ENCODE results near the gene ZFYVE28. TPM values are rescaled to one million over a fixed set of nuclear protein-coding genes. Genes with fewer than 3 reads are reported as not detected.
"Not testable (repeated sequence)": the region's sequence is repeated elsewhere in the genome, so short reads cannot be mapped to it uniquely, and the experiment has no call there.

ZFYVE28 gene
- total RNA-seq, 1 donor from 2014 or later: 5.9 TPM

GRCh38 chr4:2436301-2436700, 17.9 kb upstream of the ZFYVE28 start:
- Mint-ChIP-seq H3K27me3 (no peaks in the 10 kb centered on the region), H3K4me1 (no peaks in the 10 kb centered on the region), H3K36me3 (ENCODE audit: low read depth) (no peaks in the 10 kb centered on the region), H3K9me3 (no peaks in the 10 kb centered on the region), H3K27ac (no peak overlapping the region), H3K4me3 (no peak overlapping the region)
- POLR2A ChIA-PET: interaction anchor here (0.5 to 1.1 kb wide), 2 partner anchors 17 to 173 kb away, joined by 3 to 4 read pairs; no protein-coding TSS in a partner anchor
- TF ChIP-seq CTCF (IDR thresholded peaks at IDR 0.05): no peak
- ATAC-seq (ENCODE audit: low read depth): no peak
- CTCF ChIA-PET: no interaction called here
- DNase-seq: no peak
- intact Hi-C loops (cut with micrococcal nuclease): no loop called here

- H3K9me3 Mint-ChIP-seq: no peaks in the 10 kb centered on the region
- no peak overlapping the region for H3K27ac Mint-ChIP-seq
- H3K4me1 Mint-ChIP-seq: no peaks in the 10 kb centered on the region
- no peaks in the 10 kb centered on the region for H3K27me3 Mint-ChIP-seq
- ATAC-seq (ENCODE audit: low read depth): no peak
- TF ChIP-seq CTCF (IDR thresholded peaks at IDR 0.05): no peak
- no peak overlapping the region for H3K4me3 Mint-ChIP-seq
- POLR2A ChIA-PET: no interaction called here
- CTCF ChIA-PET: no interaction called here
- H3K36me3 Mint-ChIP-seq (ENCODE audit: low read depth): no peaks in the 10 kb centered on the region
- intact Hi-C loops (cut with micrococcal nuclease): no loop called here
- DNase-seq: no peak
These were observed 16.0 kb upstream of the ZFYVE28 start for GRCh38 chr4:2434420-2434819.

- CTCF ChIA-PET: no interaction called here
- no peaks in the 10 kb centered on the region for H3K36me3 Mint-ChIP-seq (ENCODE audit: low read depth)
- POLR2A ChIA-PET: no interaction called here
- peaks cover 3% of the 10 kb centered on the region for H3K27me3 Mint-ChIP-seq
- intact Hi-C loops (cut with micrococcal nuclease): no loop called here
- H3K27ac Mint-ChIP-seq: no peak overlapping the region
- no peaks in the 10 kb centered on the region for H3K4me1 Mint-ChIP-seq
- no peaks in the 10 kb centered on the region for H3K9me3 Mint-ChIP-seq
- ATAC-seq (ENCODE audit: low read depth) (no peak), DNase-seq (no peak)
- TF ChIP-seq CTCF (IDR thresholded peaks at IDR 0.05): no peak
- H3K4me3 Mint-ChIP-seq: no peak overlapping the region
These were observed 15.3 kb upstream of the ZFYVE28 start for GRCh38 chr4:2433609-2434350.

GRCh38 chr4:2432991-2433530, 14.6 kb upstream of the ZFYVE28 start:
- H3K9me3 Mint-ChIP-seq: no peaks in the 10 kb centered on the region
- ATAC-seq (ENCODE audit: low read depth) (no peak), DNase-seq (no peak)
- CTCF ChIA-PET: no interaction called here
- POLR2A ChIA-PET: no interaction called here
- no peaks in the 10 kb centered on the region for H3K4me1 Mint-ChIP-seq
- no peak overlapping the region for H3K4me3 Mint-ChIP-seq
- H3K27me3 Mint-ChIP-seq: peaks cover 3% of the 10 kb centered on the region
- no peak overlapping the region for H3K27ac Mint-ChIP-seq
- no peak for TF ChIP-seq CTCF (IDR thresholded peaks at IDR 0.05)
- intact Hi-C loops (cut with micrococcal nuclease): no loop called here
- no peaks in the 10 kb centered on the region for H3K36me3 Mint-ChIP-seq (ENCODE audit: low read depth)

- Mint-ChIP-seq H3K27me3 (peaks cover 3% of the 10 kb centered on the region), H3K4me1 (no peaks in the 10 kb centered on the region), H3K36me3 (ENCODE audit: low read depth) (no peaks in the 10 kb centered on the region), H3K27ac (no peak overlapping the region), H3K4me3 (no peak overlapping the region), H3K9me3 (no peaks in the 10 kb centered on the region)
- CTCF ChIA-PET: no interaction called here
- POLR2A ChIA-PET: interaction anchor here (0.6 kb wide), 1 partner anchor 99 kb away, joined by 5 read pairs; no protein-coding TSS in a partner anchor
- intact Hi-C loops (cut with micrococcal nuclease): no loop called here
- DNase-seq (no peak), ATAC-seq (ENCODE audit: low read depth) (no peak)
- no peak for TF ChIP-seq CTCF (IDR thresholded peaks at IDR 0.05)
These were observed 13.6 kb upstream of the ZFYVE28 start for GRCh38 chr4:2432004-2432403.

GRCh38 chr4:2429945-2430757, 11.7 kb upstream of the ZFYVE28 start:
- intact Hi-C loops (cut with micrococcal nuclease); H3K4me1 Mint-ChIP-seq; POLR2A ChIA-PET; CTCF ChIA-PET; H3K27me3 Mint-ChIP-seq; H3K9me3 Mint-ChIP-seq; H3K36me3 Mint-ChIP-seq (ENCODE audit: low read depth); H3K4me3 Mint-ChIP-seq; ATAC-seq (ENCODE audit: low read depth); DNase-seq; H3K27ac Mint-ChIP-seq: not testable (repeated sequence)

Data from activated B cell treated with CpG ODN at 0.5 μM for 24 hours (primary cell).